ENCODE results near the gene MAPKAPK2. TPM values are rescaled to one million over a fixed set of nuclear protein-coding genes. Genes with fewer than 3 reads are reported as not detected.

MAPKAPK2 gene
- total RNA-seq, 1 experiment from 2014 or later: 72.4 TPM

DNA sequence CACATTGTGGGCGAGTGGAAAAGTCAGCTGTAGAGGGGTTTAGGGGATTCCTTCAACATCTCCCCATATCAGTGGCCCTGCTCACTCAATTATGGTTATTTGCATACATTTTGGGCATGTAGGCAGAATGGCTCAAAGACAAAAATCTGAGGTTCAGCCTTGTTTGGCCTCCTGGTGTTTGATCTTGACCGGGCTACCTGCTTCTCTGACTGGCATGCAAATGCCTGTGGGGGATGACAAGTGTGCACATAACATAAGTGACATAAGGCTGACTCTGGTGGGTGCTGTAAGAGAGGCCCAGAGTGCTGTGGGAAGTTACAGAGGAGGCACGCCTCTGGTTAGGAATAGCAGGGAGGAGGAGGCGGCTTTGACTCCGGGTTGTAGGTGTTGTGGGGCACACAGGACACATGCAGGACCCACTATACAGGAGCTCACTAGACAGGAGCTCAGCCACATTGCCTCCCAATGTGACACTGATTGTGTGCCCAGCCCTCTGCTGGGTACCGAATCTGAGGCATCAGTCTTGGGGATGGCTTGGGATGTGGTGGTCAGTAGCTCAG lies 56.5 kb downstream of the MAPKAPK2 start:
- H3K27ac ChIP-seq (ENCODE audit: low read length): no peak overlapping the region
- ATAC-seq (no peak), DNase-seq (ENCODE audit: low read depth, low spot score) (no peak)
- CTCF ChIA-PET: interaction anchor here (0.7 kb wide), 1 partner anchor 35 kb away, joined by 3 read pairs; no protein-coding TSS in a partner anchor
- no peaks in the 10 kb centered on the region for H3K27me3 ChIP-seq (ENCODE audit: control insufficient read depth, insufficient read depth, low read length)
- H3K9me3 ChIP-seq (ENCODE audit: control insufficient read depth, insufficient read depth, low read depth, low read length): no peaks in the 10 kb centered on the region
- intact Hi-C loops (cut with micrococcal nuclease; ENCODE audit: unreplicated experiment) (no loop called here), in situ Hi-C loops (cut with HindIII; ENCODE audit: low pct_unique_long_range_greater_than_20kb, low sequenced_read_pairs) (no loop called here)
- TF ChIP-seq, protein P1, sequence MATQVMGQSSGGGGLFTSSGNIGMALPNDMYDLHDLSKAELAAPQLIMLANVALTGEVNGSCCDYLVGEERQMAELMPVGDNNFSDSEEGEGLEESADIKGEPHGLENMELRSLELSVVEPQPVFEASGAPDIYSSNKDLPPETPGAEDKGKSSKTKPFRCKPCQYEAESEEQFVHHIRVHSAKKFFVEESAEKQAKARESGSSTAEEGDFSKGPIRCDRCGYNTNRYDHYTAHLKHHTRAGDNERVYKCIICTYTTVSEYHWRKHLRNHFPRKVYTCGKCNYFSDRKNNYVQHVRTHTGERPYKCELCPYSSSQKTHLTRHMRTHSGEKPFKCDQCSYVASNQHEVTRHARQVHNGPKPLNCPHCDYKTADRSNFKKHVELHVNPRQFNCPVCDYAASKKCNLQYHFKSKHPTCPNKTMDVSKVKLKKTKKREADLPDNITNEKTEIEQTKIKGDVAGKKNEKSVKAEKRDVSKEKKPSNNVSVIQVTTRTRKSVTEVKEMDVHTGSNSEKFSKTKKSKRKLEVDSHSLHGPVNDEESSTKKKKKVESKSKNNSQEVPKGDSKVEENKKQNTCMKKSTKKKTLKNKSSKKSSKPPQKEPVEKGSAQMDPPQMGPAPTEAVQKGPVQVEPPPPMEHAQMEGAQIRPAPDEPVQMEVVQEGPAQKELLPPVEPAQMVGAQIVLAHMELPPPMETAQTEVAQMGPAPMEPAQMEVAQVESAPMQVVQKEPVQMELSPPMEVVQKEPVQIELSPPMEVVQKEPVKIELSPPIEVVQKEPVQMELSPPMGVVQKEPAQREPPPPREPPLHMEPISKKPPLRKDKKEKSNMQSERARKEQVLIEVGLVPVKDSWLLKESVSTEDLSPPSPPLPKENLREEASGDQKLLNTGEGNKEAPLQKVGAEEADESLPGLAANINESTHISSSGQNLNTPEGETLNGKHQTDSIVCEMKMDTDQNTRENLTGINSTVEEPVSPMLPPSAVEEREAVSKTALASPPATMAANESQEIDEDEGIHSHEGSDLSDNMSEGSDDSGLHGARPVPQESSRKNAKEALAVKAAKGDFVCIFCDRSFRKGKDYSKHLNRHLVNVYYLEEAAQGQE (IDR thresholded peaks at IDR 0.05; ENCODE audit: insufficient read depth in 1 of 2, low read depth in 2 of 2, low read length in 1 of 2): no peak
- TF ChIP-seq TCF7L2 (IDR thresholded peaks at IDR 0.05; ENCODE audit: low read depth, low read length) (no peak), SIN3A (IDR thresholded peaks at IDR 0.05; ENCODE audit: borderline replicate concordance, insufficient read depth, low read depth, low read length) (no peak), POLR2AphosphoS5 (IDR thresholded peaks at IDR 0.05; ENCODE audit: low read depth, low read length) (no peak)
- TF ChIP-seq, protein P2, sequence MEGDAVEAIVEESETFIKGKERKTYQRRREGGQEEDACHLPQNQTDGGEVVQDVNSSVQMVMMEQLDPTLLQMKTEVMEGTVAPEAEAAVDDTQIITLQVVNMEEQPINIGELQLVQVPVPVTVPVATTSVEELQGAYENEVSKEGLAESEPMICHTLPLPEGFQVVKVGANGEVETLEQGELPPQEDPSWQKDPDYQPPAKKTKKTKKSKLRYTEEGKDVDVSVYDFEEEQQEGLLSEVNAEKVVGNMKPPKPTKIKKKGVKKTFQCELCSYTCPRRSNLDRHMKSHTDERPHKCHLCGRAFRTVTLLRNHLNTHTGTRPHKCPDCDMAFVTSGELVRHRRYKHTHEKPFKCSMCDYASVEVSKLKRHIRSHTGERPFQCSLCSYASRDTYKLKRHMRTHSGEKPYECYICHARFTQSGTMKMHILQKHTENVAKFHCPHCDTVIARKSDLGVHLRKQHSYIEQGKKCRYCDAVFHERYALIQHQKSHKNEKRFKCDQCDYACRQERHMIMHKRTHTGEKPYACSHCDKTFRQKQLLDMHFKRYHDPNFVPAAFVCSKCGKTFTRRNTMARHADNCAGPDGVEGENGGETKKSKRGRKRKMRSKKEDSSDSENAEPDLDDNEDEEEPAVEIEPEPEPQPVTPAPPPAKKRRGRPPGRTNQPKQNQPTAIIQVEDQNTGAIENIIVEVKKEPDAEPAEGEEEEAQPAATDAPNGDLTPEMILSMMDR (IDR thresholded peaks at IDR 0.05): no peak
- POLR2A ChIA-PET: no interaction called here
- no peak overlapping the region for H3K4me3 ChIP-seq (ENCODE audit: low read depth in 2 of 2, low read length in 2 of 2)
- no TSS peak for BruUV-seq (replicated peaks)
- H3K36me3 ChIP-seq (ENCODE audit: control insufficient read depth, insufficient read depth, low read length): no peaks in the 10 kb centered on the region
- no peaks in the 10 kb centered on the region for H3K4me1 ChIP-seq (ENCODE audit: control insufficient read depth, insufficient read depth, low read length)

DNA sequence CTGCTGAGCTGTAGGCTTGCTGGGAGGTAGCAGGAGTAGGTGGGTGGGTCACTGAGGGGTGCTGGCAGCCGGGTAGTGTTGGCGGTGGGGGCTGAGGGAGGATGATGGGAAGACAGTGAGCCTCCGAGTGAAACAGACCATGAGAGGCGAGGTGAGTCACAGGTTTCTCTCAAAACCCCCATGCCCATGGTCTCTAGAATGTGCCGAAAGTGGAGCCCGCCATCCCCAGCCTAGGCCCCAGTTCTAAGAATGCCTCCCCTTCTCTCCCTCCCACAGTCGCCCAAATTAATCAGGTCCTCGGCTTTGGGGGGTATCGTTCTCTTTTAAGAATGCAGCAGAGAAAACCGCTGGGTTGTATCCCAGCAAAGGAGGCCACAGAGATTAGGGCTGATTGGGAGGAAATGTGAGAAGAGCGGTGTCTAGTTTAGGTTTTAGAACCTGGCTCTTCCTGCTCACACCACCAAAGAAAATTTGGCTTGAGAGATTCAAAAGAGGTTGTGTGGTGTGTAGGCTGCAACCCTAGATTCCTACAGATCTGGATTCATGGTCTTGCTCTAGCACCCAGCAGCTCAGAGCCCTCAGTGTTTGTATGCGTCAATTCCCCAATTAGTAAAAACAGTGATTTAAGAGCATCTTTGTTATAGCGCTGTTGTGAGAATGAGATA lies 58.1 kb downstream of the MAPKAPK2 start:
- intact Hi-C loops (cut with micrococcal nuclease; ENCODE audit: unreplicated experiment) (no loop called here), in situ Hi-C loops (cut with HindIII; ENCODE audit: low pct_unique_long_range_greater_than_20kb, low sequenced_read_pairs) (no loop called here)
- no peak overlapping the region for H3K27ac ChIP-seq (ENCODE audit: low read length)
- CTCF ChIA-PET: no interaction called here
- no peaks in the 10 kb centered on the region for H3K27me3 ChIP-seq (ENCODE audit: control insufficient read depth, insufficient read depth, low read length)
- no peaks in the 10 kb centered on the region for H3K36me3 ChIP-seq (ENCODE audit: control insufficient read depth, insufficient read depth, low read length)
- BruUV-seq (replicated peaks): no TSS peak
- POLR2A ChIA-PET: no interaction called here
- no peaks in the 10 kb centered on the region for H3K9me3 ChIP-seq (ENCODE audit: control insufficient read depth, insufficient read depth, low read depth, low read length)
- TF ChIP-seq, protein P1 (IDR thresholded peaks at IDR 0.05; ENCODE audit: insufficient read depth in 1 of 2, low read depth in 2 of 2, low read length in 1 of 2): no peak
- TF ChIP-seq TCF7L2 (IDR thresholded peaks at IDR 0.05; ENCODE audit: low read depth, low read length): no peak
- TF ChIP-seq POLR2AphosphoS5 (IDR thresholded peaks at IDR 0.05; ENCODE audit: low read depth, low read length): no peak
- TF ChIP-seq, protein P2 (IDR thresholded peaks at IDR 0.05): no peak
- no peak for TF ChIP-seq SIN3A (IDR thresholded peaks at IDR 0.05; ENCODE audit: borderline replicate concordance, insufficient read depth, low read depth, low read length)
- ATAC-seq (no peak), DNase-seq (ENCODE audit: low read depth, low spot score) (no peak)
- H3K4me3 ChIP-seq (ENCODE audit: low read depth in 2 of 2, low read length in 2 of 2): no peak overlapping the region
- no peaks in the 10 kb centered on the region for H3K4me1 ChIP-seq (ENCODE audit: control insufficient read depth, insufficient read depth, low read length)
